HEK293 (cell line): Measurements from ENCODE around the gene CSKMT.

ENCODE experiments used
- CTCF ChIP-seq: fragments of 450-650 bp; formaldehyde crosslinking; IDR thresholded peaks from 2 replicates; pipeline ENCODE4 v1.5.1; 2016; ENCODE audit warnings: missing biosample characterization, missing genetic modification characterization
- REST ChIP-seq: fragments of 450-650 bp; formaldehyde crosslinking; IDR thresholded peaks from 2 replicates; pipeline ENCODE4 v1.5.1; 2016; ENCODE audit warnings: missing biosample characterization, missing genetic modification characterization
- TCF7L2 ChIP-seq: IDR thresholded peaks from 2 replicates; pipeline ENCODE4 v1.6.1; 2011; ENCODE audit warnings: low read depth, mild to moderate bottlenecking, inconsistent platforms, low read length, moderate library complexity, borderline replicate concordance
- ZNF146 ChIP-seq: fragments of 450-650 bp; formaldehyde crosslinking; IDR thresholded peaks from 2 replicates; pipeline ENCODE4 v1.5.1; 2016; ENCODE audit warnings: missing biosample characterization, missing genetic modification characterization
- ZNF660 ChIP-seq: fragments of 450-650 bp; IDR thresholded peaks from 2 replicates; pipeline ENCODE4 v1.5.1; 2018; ENCODE audit warnings: missing biosample characterization, mild to moderate bottlenecking, missing genetic modification characterization
- TF ChIP-seq, protein P1 (sequence below): fragments of 450-650 bp; formaldehyde crosslinking; IDR thresholded peaks from 2 replicates; pipeline ENCODE4 v1.5.1; 2016; ENCODE audit warnings: missing biosample characterization, missing genetic modification characterization, low read depth

- TF ChIP-seq REST (tag by site-specific recombination) (no peak), CTCF (tag by site-specific recombination) (no peak), ZNF660 (tag by site-specific recombination) (no peak), TCF7L2 (no peak), ZNF146 (tag by site-specific recombination) (no peak)
- TF ChIP-seq, protein P1, sequence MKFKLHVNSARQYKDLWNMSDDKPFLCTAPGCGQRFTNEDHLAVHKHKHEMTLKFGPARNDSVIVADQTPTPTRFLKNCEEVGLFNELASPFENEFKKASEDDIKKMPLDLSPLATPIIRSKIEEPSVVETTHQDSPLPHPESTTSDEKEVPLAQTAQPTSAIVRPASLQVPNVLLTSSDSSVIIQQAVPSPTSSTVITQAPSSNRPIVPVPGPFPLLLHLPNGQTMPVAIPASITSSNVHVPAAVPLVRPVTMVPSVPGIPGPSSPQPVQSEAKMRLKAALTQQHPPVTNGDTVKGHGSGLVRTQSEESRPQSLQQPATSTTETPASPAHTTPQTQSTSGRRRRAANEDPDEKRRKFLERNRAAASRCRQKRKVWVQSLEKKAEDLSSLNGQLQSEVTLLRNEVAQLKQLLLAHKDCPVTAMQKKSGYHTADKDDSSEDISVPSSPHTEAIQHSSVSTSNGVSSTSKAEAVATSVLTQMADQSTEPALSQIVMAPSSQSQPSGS, result no peak
Measured at GRCh38 chr11:62615521-62615920, 49.6 kb upstream of the CSKMT start.
